PC-9 (cell line): ENCODE data around the gene MRPS18B. TPM values are rescaled to one million over a fixed set of nuclear protein-coding genes. Genes with fewer than 3 reads are reported as not detected.

ENCODE experiments used
- BruUV-seq: library from RNA; stranded (reverse); fragments of 400-500 nt; replicated peaks from 2 replicates; lab custom pipeline; 2021; lab: Mats Ljungman, UMichigan
- CTCF ChIA-PET: fragments of 300-600 bp; sonication (Branson Sonifier 250); formaldehyde crosslinking; loops from one replicate; lab custom pipeline; 2022; ENCODE audit warnings: antibody characterized with exemption; lab: Charles Lee
- POLR2A ChIA-PET: fragments of 300-600 bp; sonication (Branson Sonifier 250); formaldehyde crosslinking; loops from one replicate; lab custom pipeline; 2022; ENCODE audit warnings: antibody characterized with exemption; ENCODE audit not compliant: unreplicated experiment; lab: Charles Lee
- DNase-seq, 2 experiments: peaks; one replicate each; pipeline versions ENCODE4 v3.0.0 to v3.0.0-alpha.2; 2015 to 2022; ENCODE audit warnings: mixed read lengths in 1 of 2
- H2AFZ ChIP-seq: fragments of 200-600 bp; sonication (generic); 2 replicates; pipeline ENCODE4 v1.8.1; 2017; ENCODE audit warnings: antibody characterized with exemption
- H3F3A ChIP-seq: fragments of 200-600 bp; sonication (generic); 2 replicates; pipeline ENCODE4 v1.8.1; 2017; ENCODE audit warnings: antibody characterized with exemption, mild to moderate bottlenecking, low read depth; ENCODE audit not compliant: insufficient read depth
- H3K27ac ChIP-seq: fragments of 200-600 bp; sonication (generic); 2 replicates; pipeline ENCODE4 v1.6.1; 2016; ENCODE audit warnings: mixed run types
- H3K27me3 ChIP-seq: fragments of 200-600 bp; sonication (generic); 2 replicates; pipeline ENCODE4 v1.6.1; 2016; ENCODE audit warnings: low read depth, mixed run types; ENCODE audit not compliant: insufficient read depth
- H3K36me3 ChIP-seq: fragments of 200-600 bp; sonication (generic); 2 replicates; pipeline ENCODE4 v1.6.1; 2016; ENCODE audit warnings: low read depth, mixed run types
- H3K4me1 ChIP-seq: fragments of 200-600 bp; sonication (generic); replicated peaks from 2 replicates; pipeline ENCODE4 v1.6.1; 2016; ENCODE audit warnings: mixed run types; ENCODE audit not compliant: insufficient read depth
- H3K4me2 ChIP-seq: fragments of 200-600 bp; sonication (generic); 2 replicates; pipeline ENCODE4 v1.6.1; 2017; ENCODE audit warnings: mixed run types
- H3K4me3 ChIP-seq: fragments of 200-600 bp; sonication (generic); 2 replicates; pipeline ENCODE4 v1.6.1; 2016; ENCODE audit warnings: mixed run types
- H3K79me2 ChIP-seq: fragments of 200-600 bp; sonication (generic); 2 replicates; pipeline ENCODE4 v1.6.1; 2017; ENCODE audit warnings: low read depth, mixed run types
- H3K9me2 ChIP-seq: fragments of 200-600 bp; sonication (generic); 2 replicates; pipeline ENCODE4 v1.8.1; 2017; ENCODE audit warnings: mild to moderate bottlenecking; ENCODE audit not compliant: insufficient read depth
- H3K9me3 ChIP-seq: fragments of 200-600 bp; sonication (generic); 2 replicates; pipeline ENCODE4 v1.8.1; 2016; ENCODE audit warnings: low read depth; ENCODE audit not compliant: insufficient read depth
- H4K20me1 ChIP-seq: fragments of 200-600 bp; sonication (generic); 2 replicates; pipeline ENCODE4 v1.8.1; 2017; ENCODE audit not compliant: insufficient read depth
- CTCF ChIP-seq: fragments of 200-600 bp; sonication (generic); conservative IDR thresholded peaks from 2 replicates; pipeline ENCODE4 v1.6.1; 2017; ENCODE audit warnings: mixed run types, antibody characterized with exemption, mild to moderate bottlenecking, moderate library complexity
- EZH2 ChIP-seq: fragments of 200-600 bp; sonication (generic); IDR thresholded peaks from 2 replicates; pipeline ENCODE4 v1.8.0; 2017; ENCODE audit warnings: antibody characterized with exemption, low read depth
- intact Hi-C: fragments of 100-400 bp; cut with micrococcal nuclease; formaldehyde crosslinking; loops from one replicate; pipeline ENCODE4 v1.10.0; 2022; ENCODE audit not compliant: unreplicated experiment
- total RNA-seq: library from RNA; stranded (reverse); gene quantifications from 2 replicates; pipeline ENCODE4 v1.2.3, GENCODE V29; 2021

MRPS18B gene
- total RNA-seq, 1 experiment from 2014 or later, result 86.8 TPM

GRCh38 chr6:30598912-30599624 lies 18.6 kb upstream of the MRPS18B start:
- no TSS peak for BruUV-seq
- Histone ChIP-seq H3K4me1 (no peaks in the 10 kb centered on the region), H3K4me2 (no peak overlapping the region), H2AFZ (no peak overlapping the region), H3K36me3 (peaks cover 26% of the 10 kb centered on the region), H3F3A (peaks cover 66% of the 10 kb centered on the region), H3K79me2 (no peaks in the 10 kb centered on the region), H3K27ac (no peak overlapping the region), H3K4me3 (no peak overlapping the region), H4K20me1 (peaks cover 9% of the 10 kb centered on the region), H3K27me3 (no peaks in the 10 kb centered on the region), H3K9me2 (no peaks in the 10 kb centered on the region), H3K9me3 (no peaks in the 10 kb centered on the region)
- intact Hi-C loops, result no loop called here
- POLR2A ChIA-PET, result no interaction called here
- TF ChIP-seq CTCF, result no peak
- no peak for TF ChIP-seq EZH2
- CTCF ChIA-PET, result interaction anchor here (0.7 to 1.5 kb wide), 3 partner anchors 15 to 54 kb away, joined by 3 to 4 read pairs (median 4); no protein-coding TSS in a partner anchor
- DNase-seq, result no peak

- no peaks in the 10 kb centered on the region for H3K4me1 ChIP-seq
- no peaks in the 10 kb centered on the region for H3K9me3 ChIP-seq
- intact Hi-C loops, result no loop called here
- ChIA-PET POLR2A (interaction anchor here (0.6 kb wide), 1 partner anchor 12 kb away, joined by 3 read pairs; no protein-coding TSS in a partner anchor), CTCF (interaction anchor here (0.7 kb wide), 2 partner anchors 16 to 18 kb away, joined by 3 to 4 read pairs; no protein-coding TSS in a partner anchor)
- H3K4me3 ChIP-seq, result no peak overlapping the region
- DNase-seq, result no peak
- no peak overlapping the region for H3K4me2 ChIP-seq
- H3K27ac ChIP-seq, result no peak overlapping the region
- H3K79me2 ChIP-seq, result no peaks in the 10 kb centered on the region
- TF ChIP-seq EZH2 (no peak), CTCF (no peak)
- no TSS peak for BruUV-seq
- peaks cover 16% of the 10 kb centered on the region for H4K20me1 ChIP-seq
- H2AFZ ChIP-seq, result no peak overlapping the region
- no peaks in the 10 kb centered on the region for H3K27me3 ChIP-seq
- no peaks in the 10 kb centered on the region for H3K9me2 ChIP-seq
- H3F3A ChIP-seq, result peaks cover 59% of the 10 kb centered on the region
- H3K36me3 ChIP-seq, result peaks cover 28% of the 10 kb centered on the region
These were observed 17.9 kb upstream of the MRPS18B start for GRCh38 chr6:30599625-30600324.

- Histone ChIP-seq H3K4me1 (no peaks in the 10 kb centered on the region), H3K27me3 (no peaks in the 10 kb centered on the region), H3K79me2 (no peaks in the 10 kb centered on the region), H3K9me2 (no peaks in the 10 kb centered on the region), H3K4me3 (no peak overlapping the region), H3K27ac (no peak overlapping the region), H4K20me1 (peaks cover 20% of the 10 kb centered on the region), H3K9me3 (no peaks in the 10 kb centered on the region), H3K4me2 (no peak overlapping the region), H3K36me3 (peaks cover 33% of the 10 kb centered on the region), H2AFZ (no peak overlapping the region), H3F3A (peaks cover 53% of the 10 kb centered on the region; the same call in 1 of the 2 replicates)
- CTCF ChIA-PET, result no interaction called here
- no peak for DNase-seq
- POLR2A ChIA-PET, result interaction anchor here (0.6 to 0.7 kb wide), 3 partner anchors 10 to 17 kb away, joined by 3 read pairs; no protein-coding TSS in a partner anchor
- BruUV-seq, result TSS peak; percentile 7
- no peak for TF ChIP-seq CTCF
- no peak for TF ChIP-seq EZH2
- intact Hi-C loops, result no loop called here
These were observed 17.1 kb upstream of the MRPS18B start for GRCh38 chr6:30600451-30600961.
